Type B pancreatic cell (in vitro differentiated cells): ENCODE results near the gene ARHGEF17. TPM values are rescaled to one million over a fixed set of nuclear protein-coding genes. Genes with fewer than 3 reads are reported as not detected.

Experiments
- DNase-seq: peaks from one replicate; pipeline ENCODE4 v3.0.0; 2021; ENCODE audit warnings: mixed read lengths; ENCODE audit not compliant: unreplicated experiment; ENCODE audit errors: extremely low spot score
- H3K27ac Mint-ChIP-seq: 2 replicates; pipeline ENCODE4 v1.8.0; 2021; ENCODE audit warnings: mild to moderate bottlenecking, mixed read lengths
- H3K27me3 Mint-ChIP-seq: 2 replicates; pipeline ENCODE4 v1.8.0; 2021; ENCODE audit warnings: mixed read lengths
- H3K36me3 Mint-ChIP-seq: 2 replicates; pipeline ENCODE4 v1.8.0; 2021; ENCODE audit warnings: mixed read lengths
- H3K4me1 Mint-ChIP-seq: one replicate; pipeline ENCODE4 v1.8.0; 2021; ENCODE audit warnings: mixed read lengths; ENCODE audit not compliant: unreplicated experiment
- H3K4me3 Mint-ChIP-seq: 2 replicates; pipeline ENCODE4 v1.8.0; 2021; ENCODE audit warnings: mild to moderate bottlenecking, mixed read lengths
- H3K9me3 Mint-ChIP-seq: 2 replicates; pipeline ENCODE4 v1.8.0; 2021; ENCODE audit warnings: mixed read lengths
- CTCF ChIP-seq: fragments of 200-600 bp; sonication (generic); conservative IDR thresholded peaks from 2 replicates; pipeline ENCODE4 v1.5.0; 2021; ENCODE audit warnings: antibody characterized with exemption, mild to moderate bottlenecking
- total RNA-seq: library from RNA; stranded (reverse); gene quantifications from 2 replicates; pipeline ENCODE4 v1.2.1, GENCODE V29; 2021; ENCODE audit warnings: low replicate concordance

ARHGEF17 gene
- total RNA-seq, 1 donor from 2014 or later, result 69.7 TPM

GRCh38 chr11:73263640-73264039, 44.4 kb upstream of the ARHGEF17 start:
- no peak overlapping the region for H3K27ac Mint-ChIP-seq
- peaks cover 15% of the 10 kb centered on the region for H3K27me3 Mint-ChIP-seq
- no peaks in the 10 kb centered on the region for H3K36me3 Mint-ChIP-seq
- H3K4me1 Mint-ChIP-seq, result peaks cover 4% of the 10 kb centered on the region
- no peak overlapping the region for H3K4me3 Mint-ChIP-seq
- no peak for TF ChIP-seq CTCF
- DNase-seq, result no peak
- no peaks in the 10 kb centered on the region for H3K9me3 Mint-ChIP-seq

- no peak for DNase-seq
- peaks cover 13% of the 10 kb centered on the region for H3K4me1 Mint-ChIP-seq
- TF ChIP-seq CTCF, result no peak
- no peaks in the 10 kb centered on the region for H3K9me3 Mint-ChIP-seq
- no peak overlapping the region for H3K27ac Mint-ChIP-seq
- H3K36me3 Mint-ChIP-seq, result no peaks in the 10 kb centered on the region
- peak overlapping the region; percentile 81 for H3K4me3 Mint-ChIP-seq
- H3K27me3 Mint-ChIP-seq, result peaks cover 15% of the 10 kb centered on the region
Observed at GRCh38 chr11:73265278-73265810, 42.7 kb upstream of the ARHGEF17 start.

- Mint-ChIP-seq H3K9me3 (no peaks in the 10 kb centered on the region), H3K4me1 (peaks cover 17% of the 10 kb centered on the region), H3K4me3 (no peak overlapping the region), H3K36me3 (no peaks in the 10 kb centered on the region), H3K27me3 (peaks cover 15% of the 10 kb centered on the region), H3K27ac (no peak overlapping the region)
- TF ChIP-seq CTCF, result no peak
- DNase-seq, result no peak
Observed at GRCh38 chr11:73265853-73266645, 42.0 kb upstream of the ARHGEF17 start.

GRCh38 chr11:73266646-73267020, 41.4 kb upstream of the ARHGEF17 start:
- Mint-ChIP-seq H3K27ac (no peak overlapping the region), H3K4me3 (no peak overlapping the region), H3K9me3 (no peaks in the 10 kb centered on the region), H3K27me3 (peaks cover 15% of the 10 kb centered on the region), H3K36me3 (no peaks in the 10 kb centered on the region), H3K4me1 (peaks cover 23% of the 10 kb centered on the region)
- TF ChIP-seq CTCF, result no peak
- peak; percentile 31 for DNase-seq

GRCh38 chr11:73267122-73267846, 40.8 kb upstream of the ARHGEF17 start:
- TF ChIP-seq CTCF, result no peak
- Mint-ChIP-seq H3K4me3 (no peak overlapping the region), H3K27me3 (peaks cover 15% of the 10 kb centered on the region), H3K4me1 (peaks cover 30% of the 10 kb centered on the region), H3K9me3 (no peaks in the 10 kb centered on the region), H3K27ac (peak overlapping the region; percentile 63), H3K36me3 (no peaks in the 10 kb centered on the region)
- DNase-seq, result peak; percentile 42
